HCT116 (cell line): ENCODE data around the gene LACRT. TPM values are rescaled to one million over a fixed set of nuclear protein-coding genes. Genes with fewer than 3 reads are reported as not detected.

ENCODE experiments used
- ATAC-seq: fragments of 200-7000 bp; cut with Tn5 transposase; 2 replicates; pipeline ENCODE4 v1.9.1; 2020; ENCODE audit warnings: mild to moderate bottlenecking, moderate library complexity
- BruUV-seq: library from RNA; stranded (reverse); fragments of 400-500 nt; replicated peaks from 2 replicates; lab custom pipeline; 2021; lab: Mats Ljungman, UMichigan
- CTCF ChIA-PET: fragments of 300-600 bp; sonication (Branson Sonifier 250); formaldehyde crosslinking; loops from one replicate; lab custom pipeline; 2021; ENCODE audit warnings: antibody characterized with exemption; lab: Charles Lee
- POLR2A ChIA-PET: fragments of 300-600, 350-600 bp; sonication (Branson Sonifier 250); formaldehyde crosslinking; loops from one replicate; lab custom pipeline; 2021; ENCODE audit warnings: antibody characterized with exemption; lab: Charles Lee
- RAD21 ChIA-PET, 2 experiments: fragments of 300-600 bp; sonication (Branson Sonifier 250); formaldehyde crosslinking; loops; one replicate each; lab custom pipeline; 2023; ENCODE audit warnings: low total read pairs in 2 of 2; ENCODE audit not compliant: uncharacterized antibody in 2 of 2, unreplicated experiment in 2 of 2, low non-redundant PET in 1 of 2; lab: Charles Lee
- DNase-seq: peaks from one replicate; pipeline ENCODE4 v3.0.0-alpha.2; 2010; ENCODE audit warnings: low read depth, low spot score
- H2AFZ ChIP-seq: fragments of 200-600 bp; shearing (Covaris generic), sonication (generic); 2 replicates; pipeline ENCODE4 v1.6.1; 2017; ENCODE audit warnings: low read depth, mixed run types, mixed read lengths, antibody characterized with exemption, low read length; ENCODE audit not compliant: poor library complexity, severe bottlenecking
- H3K27ac ChIP-seq: 2 replicates; pipeline ENCODE4 v1.5.1; 2012; ENCODE audit warnings: low read depth, low read length
- H3K27me3 ChIP-seq: fragments of 200-600 bp; sonication (generic); 2 replicates; pipeline ENCODE4 v1.6.1; 2016; ENCODE audit warnings: mixed run types, low read length, mixed read lengths; ENCODE audit not compliant: insufficient read depth
- H3K36me3 ChIP-seq, 2 experiments: fragments of 200-500 bp in 1 of 2; fragments of 200-600 bp in 1 of 2; sonication (Bioruptor generic) in 1 of 2; sonication (generic) in 1 of 2; 2 replicates each; pipeline versions ENCODE4 v1.5.1 to v1.6.1; 2014 to 2016; ENCODE audit warnings: low read length in 2 of 2, inconsistent platforms in 1 of 2, mixed read lengths in 1 of 2, mixed run types in 1 of 2; ENCODE audit not compliant: insufficient read depth in 2 of 2, control insufficient read depth in 1 of 2
- H3K4me1 ChIP-seq, 2 experiments: fragments of 200-600 bp in 1 of 2; sonication (generic) in 1 of 2; 2 replicates each; pipeline versions ENCODE4 v1.5.1 to v1.6.1; 2012 to 2017; ENCODE audit warnings: low read length in 2 of 2, inconsistent platforms in 1 of 2, mild to moderate bottlenecking in 1 of 2, mixed read lengths in 1 of 2, mixed run types in 1 of 2, moderate library complexity in 1 of 2; ENCODE audit not compliant: insufficient read depth in 2 of 2, control insufficient read depth in 1 of 2
- H3K4me2 ChIP-seq: fragments of 200-600 bp; sonication (generic); 2 replicates; pipeline ENCODE4 v1.6.1; 2017; ENCODE audit warnings: mixed run types, low read length, mixed read lengths
- H3K4me3 ChIP-seq, 2 experiments: fragments of 200-600 bp in 1 of 2; sonication (generic) in 1 of 2; replicated peaks in 1 of 2; 2 replicates each; pipeline ENCODE4 v1.5.1; 2011 to 2016; ENCODE audit warnings: low read length in 2 of 2, control low read depth in 1 of 2, low read depth in 1 of 2, mild to moderate bottlenecking in 1 of 2, mixed read lengths in 1 of 2, mixed run types in 1 of 2
- H3K79me2 ChIP-seq: fragments of 200-600 bp; sonication (generic); 2 replicates; pipeline ENCODE4 v1.6.1; 2017; ENCODE audit warnings: mild to moderate bottlenecking, mixed run types, low read length, moderate library complexity, mixed read lengths; ENCODE audit not compliant: insufficient read depth
- H3K9ac ChIP-seq: fragments of 200-600 bp; sonication (generic); 2 replicates; pipeline ENCODE4 v1.6.1; 2016; ENCODE audit warnings: low read length, mixed read lengths
- H3K9me2 ChIP-seq: fragments of 200-600 bp; sonication (generic), shearing (Covaris generic); 2 replicates; pipeline ENCODE4 v1.6.1; 2017; ENCODE audit warnings: mixed run types, mild to moderate bottlenecking, moderate library complexity; ENCODE audit not compliant: insufficient read depth
- H3K9me3 ChIP-seq, 2 experiments: fragments of 200-500 bp in 1 of 2; fragments of 200-600 bp in 1 of 2; sonication (Bioruptor generic) in 1 of 2; sonication (generic) in 1 of 2; 2 replicates each; pipeline ENCODE4 v1.6.1; 2014 to 2017; ENCODE audit warnings: low read length in 2 of 2, mixed read lengths in 2 of 2, inconsistent platforms in 1 of 2, low read depth in 1 of 2, mild to moderate bottlenecking in 1 of 2, mixed run types in 1 of 2, moderate library complexity in 1 of 2; ENCODE audit not compliant: control insufficient read depth in 1 of 2, insufficient read depth in 1 of 2
- H4K20me1 ChIP-seq: fragments of 200-600 bp; sonication (generic), shearing (Covaris generic); 2 replicates; pipeline ENCODE4 v1.6.1; 2017; ENCODE audit warnings: mixed run types, mild to moderate bottlenecking, moderate library complexity; ENCODE audit not compliant: insufficient read depth
- CBX3 ChIP-seq: IDR thresholded peaks from 2 replicates; pipeline ENCODE4 v1.6.1; 2012; ENCODE audit warnings: low read depth
- CTCF ChIP-seq, 3 experiments: fragments of 200-600 bp in 1 of 3; sonication (generic) in 1 of 3; IDR thresholded peaks in 2 of 3; conservative IDR thresholded peaks in 1 of 3; 2 replicates each; pipeline ENCODE4 v1.5.1; 2012 to 2017; ENCODE audit warnings: low read depth in 2 of 3, low read length in 2 of 3, antibody characterized with exemption in 1 of 3, borderline replicate concordance in 1 of 3, control low read depth in 1 of 3, mild to moderate bottlenecking in 1 of 3, mixed read lengths in 1 of 3, mixed run types in 1 of 3, moderate library complexity in 1 of 3; ENCODE audit not compliant: insufficient read depth in 1 of 3
- EGR1 ChIP-seq: IDR thresholded peaks from 2 replicates; pipeline ENCODE4 v1.6.1; 2012; ENCODE audit warnings: low read depth
- FOSL1 ChIP-seq: IDR thresholded peaks from 2 replicates; pipeline ENCODE4 v1.6.1; 2012; ENCODE audit warnings: low read depth
- MAX ChIP-seq: IDR thresholded peaks from 2 replicates; pipeline ENCODE4 v1.6.1; 2012
- POLR2AphosphoS5 ChIP-seq: IDR thresholded peaks from 2 replicates; pipeline ENCODE4 v1.6.1; 2011; ENCODE audit warnings: mild to moderate bottlenecking, low read depth, low read length, moderate library complexity
- SIN3A ChIP-seq: IDR thresholded peaks from 2 replicates; pipeline ENCODE4 v1.6.1; 2012; ENCODE audit warnings: low read depth
- ZFX ChIP-seq: fragments of 450-650 bp; IDR thresholded peaks from 2 replicates; pipeline ENCODE4 v1.6.1; 2017
- intact Hi-C: fragments of 100-400 bp; cut with micrococcal nuclease; formaldehyde crosslinking; loops from 2 replicates; pipeline ENCODE4 v1.10.0; 2022
- total RNA-seq: library from RNA; stranded (reverse); gene quantifications from one replicate; pipeline ENCODE4 v1.2.1, GENCODE V29; 2021; ENCODE audit not compliant: unreplicated experiment
- TF ChIP-seq, protein P1 (sequence below): IDR thresholded peaks from 2 replicates; pipeline ENCODE4 v1.6.1; 2012; ENCODE audit warnings: low read depth

LACRT gene
- total RNA-seq, 1 experiment from 2014 or later = not detected

- TF ChIP-seq MAX = no peak
Observed at GRCh38 chr12:54650409-54650808, 15.7 kb upstream of the LACRT start (continued).

DNA sequence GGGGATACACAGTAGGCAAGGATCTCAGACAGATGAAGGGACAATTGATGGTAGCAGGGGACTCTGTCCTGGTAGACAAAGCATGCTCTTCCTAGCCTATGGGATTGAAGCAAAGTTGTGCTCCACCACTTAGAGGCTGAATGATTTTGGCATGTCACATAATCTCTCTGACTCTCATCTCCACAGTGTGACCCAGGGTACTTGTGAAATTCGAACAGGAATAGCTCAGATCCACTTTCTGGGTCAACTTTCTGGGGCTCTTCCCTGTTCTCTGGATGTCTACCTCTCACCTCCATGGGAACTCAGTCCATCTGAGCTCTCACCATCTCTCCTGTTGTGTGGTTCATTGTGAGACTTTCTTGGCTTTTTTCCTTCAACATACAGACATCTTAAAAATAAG is 15.1 kb upstream of the LACRT start:
- Histone ChIP-seq H3K27ac (no peak overlapping the region), H3K36me3 (no peaks in the 10 kb centered on the region), H3K27me3 (peaks cover 17% of the 10 kb centered on the region; the same call in 1 of the 2 replicates), H3K4me1 (peaks cover 10 to 18% of the 10 kb centered on the region in 2 experiments), H4K20me1 (no peaks in the 10 kb centered on the region), H3K79me2 (no peaks in the 10 kb centered on the region), H3K9ac (no peak overlapping the region), H2AFZ (no peak overlapping the region), H3K9me3 (no peaks in the 10 kb centered on the region), H3K4me3 (no peak overlapping the region), H3K4me2 (peak overlapping the region; percentile 67), H3K9me2 (no peaks in the 10 kb centered on the region)
- no TSS peak for BruUV-seq
- ATAC-seq (no peak), DNase-seq (no peak)
- RAD21 ChIA-PET = no interaction called here
- intact Hi-C loops = no loop called here
- POLR2A ChIA-PET = no interaction called here
- CTCF ChIA-PET = interaction anchor here (2.2 kb wide), 1 partner anchor 9 kb away, joined by 13 read pairs; no protein-coding TSS in a partner anchor
- TF ChIP-seq SIN3A (no peak), ZFX (no peak), POLR2AphosphoS5 (no peak), CBX3 (no peak), FOSL1 (no peak), EGR1 (no peak), CTCF (IDR thresholded peaks at IDR 0.05 in 2 of 3, conservative IDR thresholded peaks at IDR 0.05 in 1 of 3; ENCODE audit: borderline replicate concordance in 1 of 3, insufficient read depth in 1 of 3, low read depth in 2 of 3, low read length in 2 of 3) (no peak)
- TF ChIP-seq, protein P1, sequence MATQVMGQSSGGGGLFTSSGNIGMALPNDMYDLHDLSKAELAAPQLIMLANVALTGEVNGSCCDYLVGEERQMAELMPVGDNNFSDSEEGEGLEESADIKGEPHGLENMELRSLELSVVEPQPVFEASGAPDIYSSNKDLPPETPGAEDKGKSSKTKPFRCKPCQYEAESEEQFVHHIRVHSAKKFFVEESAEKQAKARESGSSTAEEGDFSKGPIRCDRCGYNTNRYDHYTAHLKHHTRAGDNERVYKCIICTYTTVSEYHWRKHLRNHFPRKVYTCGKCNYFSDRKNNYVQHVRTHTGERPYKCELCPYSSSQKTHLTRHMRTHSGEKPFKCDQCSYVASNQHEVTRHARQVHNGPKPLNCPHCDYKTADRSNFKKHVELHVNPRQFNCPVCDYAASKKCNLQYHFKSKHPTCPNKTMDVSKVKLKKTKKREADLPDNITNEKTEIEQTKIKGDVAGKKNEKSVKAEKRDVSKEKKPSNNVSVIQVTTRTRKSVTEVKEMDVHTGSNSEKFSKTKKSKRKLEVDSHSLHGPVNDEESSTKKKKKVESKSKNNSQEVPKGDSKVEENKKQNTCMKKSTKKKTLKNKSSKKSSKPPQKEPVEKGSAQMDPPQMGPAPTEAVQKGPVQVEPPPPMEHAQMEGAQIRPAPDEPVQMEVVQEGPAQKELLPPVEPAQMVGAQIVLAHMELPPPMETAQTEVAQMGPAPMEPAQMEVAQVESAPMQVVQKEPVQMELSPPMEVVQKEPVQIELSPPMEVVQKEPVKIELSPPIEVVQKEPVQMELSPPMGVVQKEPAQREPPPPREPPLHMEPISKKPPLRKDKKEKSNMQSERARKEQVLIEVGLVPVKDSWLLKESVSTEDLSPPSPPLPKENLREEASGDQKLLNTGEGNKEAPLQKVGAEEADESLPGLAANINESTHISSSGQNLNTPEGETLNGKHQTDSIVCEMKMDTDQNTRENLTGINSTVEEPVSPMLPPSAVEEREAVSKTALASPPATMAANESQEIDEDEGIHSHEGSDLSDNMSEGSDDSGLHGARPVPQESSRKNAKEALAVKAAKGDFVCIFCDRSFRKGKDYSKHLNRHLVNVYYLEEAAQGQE = no peak
